H1 (cell line): ENCODE measurements around the gene APLP2. TPM values are rescaled to one million over a fixed set of nuclear protein-coding genes. Genes with fewer than 3 reads are reported as not detected.

ENCODE experiments used
- CTCF ChIA-PET: fragments of 300-600 bp; sonication (Branson Sonifier 250); formaldehyde crosslinking; loops from one replicate; lab custom pipeline; 2021; ENCODE audit not compliant: partially characterized antibody; lab: Charles Lee
- POLR2A ChIA-PET: fragments of 300-600 bp; sonication (Branson Sonifier 250); formaldehyde crosslinking; loops from one replicate; lab custom pipeline; 2021; ENCODE audit warnings: inconsistent platforms; ENCODE audit not compliant: partially characterized antibody; lab: Charles Lee
- DNase-seq, 2 experiments: peaks; one replicate each; pipeline versions ENCODE4 v3.0.0 to v3.0.0-alpha.2; 2010 to 2022; ENCODE audit warnings: low spot score in 2 of 2, low read depth in 1 of 2, mixed read lengths in 1 of 2
- FAIRE-seq: peaks from 2 replicates; lab custom pipeline; 2011; peaks lifted over from hg19 to GRCh38; lab: Jason Lieb, UNC
- H2AFZ ChIP-seq: 2 replicates; pipeline ENCODE4 v1.8.1; 2012; ENCODE audit warnings: low read length, inconsistent platforms
- H2AK5ac ChIP-seq: 2 replicates; pipeline ENCODE4 v1.6.1; 2013; ENCODE audit warnings: low read depth, low read length
- H2BK120ac ChIP-seq: replicated peaks from 2 replicates; pipeline ENCODE3; 2013; ENCODE audit warnings: low read depth, low read length, inconsistent platforms
- H2BK12ac ChIP-seq: 2 replicates; pipeline ENCODE4 v1.6.1; 2013; ENCODE audit warnings: low read depth, low read length
- H2BK15ac ChIP-seq: 2 replicates; pipeline ENCODE4 v1.6.1; 2013; ENCODE audit warnings: low read length
- H2BK20ac ChIP-seq: 2 replicates; pipeline ENCODE4 v1.6.1; 2013; ENCODE audit warnings: low read length
- H2BK5ac ChIP-seq: 2 replicates; pipeline ENCODE4 v1.6.1; 2013; ENCODE audit warnings: low read depth, low read length
- H3K14ac ChIP-seq: 2 replicates; pipeline ENCODE4 v1.6.1; 2013; ENCODE audit warnings: inconsistent platforms; ENCODE audit not compliant: insufficient read length
- H3K18ac ChIP-seq: 2 replicates; pipeline ENCODE4 v1.6.1; 2013; ENCODE audit warnings: low read length; ENCODE audit errors: extremely low read depth
- H3K23ac ChIP-seq: 2 replicates; pipeline ENCODE4 v1.6.1; 2013; ENCODE audit warnings: inconsistent platforms; ENCODE audit not compliant: insufficient read length
- H3K23me2 ChIP-seq: 2 replicates; pipeline ENCODE4 v1.6.1; 2013; ENCODE audit warnings: low read depth, low read length
- H3K27ac ChIP-seq: 2 replicates; pipeline ENCODE4 v1.6.1; 2011; ENCODE audit warnings: low read depth, low read length, inconsistent platforms
- H3K27me3 ChIP-seq, 4 experiments: replicated peaks in 1 of 4; 1 replicate in 1 of 4; 2 replicates in 3 of 4; pipeline versions ENCODE4 v1.6.1 to v1.8.1; 2011 to 2013; ENCODE audit warnings: low read length in 3 of 4, mild to moderate bottlenecking in 3 of 4, inconsistent platforms in 2 of 4, mixed read lengths in 2 of 4, moderate library complexity in 1 of 4; ENCODE audit not compliant: control insufficient read depth in 3 of 4, insufficient read depth in 3 of 4; ENCODE audit errors: extremely low read depth in 1 of 4
- H3K36me3 ChIP-seq, 4 experiments: 2 replicates each; pipeline versions ENCODE4 v1.6.1 to v1.8.1; 2011 to 2013; ENCODE audit warnings: mild to moderate bottlenecking in 4 of 4, low read length in 3 of 4, moderate library complexity in 2 of 4, control low read depth in 1 of 4, inconsistent platforms in 1 of 4; ENCODE audit not compliant: insufficient read depth in 4 of 4, control insufficient read depth in 2 of 4
- H3K4ac ChIP-seq: replicated peaks from 2 replicates; pipeline ENCODE3; 2013; ENCODE audit warnings: low read length, low read depth, mixed read lengths, inconsistent platforms; ENCODE audit not compliant: insufficient read length
- H3K4me1 ChIP-seq, 4 experiments: replicated peaks in 1 of 4; 1 replicate in 1 of 4; 2 replicates in 3 of 4; pipeline versions ENCODE4 v1.6.1 to v1.8.1; 2011 to 2013; ENCODE audit warnings: low read length in 3 of 4, inconsistent platforms in 2 of 4, mixed read lengths in 1 of 4; ENCODE audit not compliant: insufficient read depth in 4 of 4, control insufficient read depth in 3 of 4
- H3K4me2 ChIP-seq, 2 experiments: 2 replicates each; pipeline versions ENCODE4 v1.6.1 to v1.8.1; 2011 to 2013; ENCODE audit warnings: low read depth in 2 of 2, low read length in 2 of 2, control low read depth in 1 of 2, inconsistent platforms in 1 of 2, mild to moderate bottlenecking in 1 of 2; ENCODE audit not compliant: insufficient read depth in 1 of 2
- H3K4me3 ChIP-seq, 4 experiments: fragments of 200-600, 300-600 bp in 1 of 4; sonication (generic), shearing (Covaris generic), sonication (Bioruptor Twin) in 1 of 4; 2 replicates each; pipeline versions ENCODE4 v1.5.1 to v1.8.1; 2011 to 2016; ENCODE audit warnings: low read length in 4 of 4, low read depth in 3 of 4, control low read depth in 2 of 4, inconsistent platforms in 2 of 4, mild to moderate bottlenecking in 2 of 4, mixed read lengths in 1 of 4, moderate library complexity in 1 of 4; ENCODE audit not compliant: insufficient read depth in 2 of 4; ENCODE audit errors: extremely low read depth in 1 of 4
- H3K56ac ChIP-seq: replicated peaks from 2 replicates; pipeline ENCODE3; 2013; ENCODE audit warnings: low read depth, mild to moderate bottlenecking, mixed read lengths, low read length, inconsistent platforms; ENCODE audit not compliant: insufficient read length
- H3K79me1 ChIP-seq: 2 replicates; pipeline ENCODE4 v1.6.1; 2013; ENCODE audit warnings: low read depth, low read length, control low read depth
- H3K79me2 ChIP-seq, 2 experiments: 2 replicates each; pipeline versions ENCODE4 v1.6.1 to v1.8.1; 2012 to 2013; ENCODE audit warnings: low read length in 2 of 2, mild to moderate bottlenecking in 2 of 2, inconsistent platforms in 1 of 2; ENCODE audit not compliant: insufficient read depth in 2 of 2, control insufficient read depth in 1 of 2
- H3K9ac ChIP-seq, 4 experiments: replicated peaks in 1 of 4; 1 replicate in 1 of 4; 2 replicates in 3 of 4; pipeline versions ENCODE4 v1.6.1 to v1.8.1; 2011 to 2013; ENCODE audit warnings: low read depth in 3 of 4, low read length in 3 of 4, control low read depth in 2 of 4, mild to moderate bottlenecking in 2 of 4, moderate library complexity in 2 of 4, inconsistent platforms in 1 of 4; ENCODE audit errors: extremely low read depth in 1 of 4
- H3K9me3 ChIP-seq, 2 experiments: 2 replicates each; pipeline versions ENCODE4 v1.6.1 to v1.8.1; 2012 to 2013; ENCODE audit warnings: mild to moderate bottlenecking in 2 of 2, moderate library complexity in 2 of 2, control low read depth in 1 of 2, inconsistent platforms in 1 of 2, low read depth in 1 of 2, low read length in 1 of 2, mixed read lengths in 1 of 2; ENCODE audit not compliant: insufficient read depth in 2 of 2
- H4K20me1 ChIP-seq, 2 experiments: replicated peaks in 1 of 2; 2 replicates each; pipeline versions ENCODE3 to v1.8.1; 2011 to 2013; ENCODE audit warnings: inconsistent platforms in 2 of 2, low read length in 2 of 2, mild to moderate bottlenecking in 1 of 2; ENCODE audit not compliant: insufficient read depth in 2 of 2, control insufficient read depth in 1 of 2
- H4K5ac ChIP-seq: 2 replicates; pipeline ENCODE4 v1.6.1; 2013; ENCODE audit warnings: low read length, low read depth, mixed read lengths, inconsistent platforms; ENCODE audit not compliant: insufficient read length
- H4K8ac ChIP-seq: 2 replicates; pipeline ENCODE4 v1.8.0; 2013; ENCODE audit warnings: mild to moderate bottlenecking, moderate library complexity, low read length, inconsistent platforms; ENCODE audit not compliant: insufficient read depth; ENCODE audit errors: extremely low read depth
- H4K91ac ChIP-seq: replicated peaks from 2 replicates; pipeline ENCODE3; 2013; ENCODE audit warnings: low read length, mixed read lengths, inconsistent platforms; ENCODE audit not compliant: insufficient read length
- MAFK ChIP-seq: IDR thresholded peaks from 2 replicates; pipeline ENCODE4 v1.6.1; 2012; ENCODE audit warnings: low read depth, mild to moderate bottlenecking, improper control_type of control experiment, low read length
- WGBS, 2 experiments: shearing (Covaris generic) in 1 of 2; methylation state at CpG; one replicate each; pipeline versions ENCODE4 v1.1.6 to v1.1.7; 2013 to 2015; ENCODE audit warnings: low lambda C conversion rate in 2 of 2, mixed read lengths in 2 of 2, inconsistent platforms in 1 of 2, low coverage in 1 of 2, missing lambda C conversion rate in 1 of 2; ENCODE audit not compliant: insufficient replicate concordance in 2 of 2, insufficient coverage in 1 of 2, insufficient read length in 1 of 2; ENCODE audit errors: extremely low coverage in 1 of 2, missing lambda C conversion rate in 1 of 2; 5-methylcytosine and 5-hydroxymethylcytosine counted together
- polyA plus RNA-seq, 7 experiments: library from polyadenylated mRNA; depleted of rRNA in 3 of 7; stranded (reverse) in 5 of 7; unstranded in 2 of 7; fragments of >200 nt in 5 of 7; fragments of 200-250 nt in 2 of 7; gene quantifications; 1 replicate in 5 of 7; 2 replicates in 1 of 7; 4 replicates in 1 of 7; pipeline versions ENCODE4 v1.2.1 to v1.2.3, GENCODE V29; 2011 to 2013; ENCODE audit warnings: missing spikeins in 2 of 7, mixed read lengths in 2 of 7
- total RNA-seq: library from RNA; stranded (reverse); fragmentation: NEBNext Ultra II Directional; extraction: Animal tissue kit (Norgen Biotek cat#: 25700); gene quantifications from 2 replicates; pipeline ENCODE4 v1.2.1, GENCODE V29; 2021

Gene APLP2
- total and polyA plus RNA-seq, 2 of the 8 experiments (the other 6 are each of a cell fraction or from before 2014, with no cell fraction given) = 222 to 315 TPM

- DNase-seq (no peak), FAIRE-seq (no peak)
- no peak overlapping the region for H4K91ac ChIP-seq
- no peak overlapping the region for H2BK15ac ChIP-seq
- no peak overlapping the region for H2BK120ac ChIP-seq
- ChIA-PET CTCF (interaction anchor here (0.9 to 10.2 kb wide), 2 partner anchors 20 to 37 kb away, joined by 3 to 92 read pairs; no protein-coding TSS in a partner anchor), POLR2A (interaction anchor here (1.0 to 1.3 kb wide), 4 partner anchors 32 to 164 kb away, joined by 3 to 4 read pairs (median 4); partner anchors contain the start of gene PRDM10)
- no peak overlapping the region for H2AFZ ChIP-seq
- H3K36me3 ChIP-seq = peaks cover 9 to 29% (median 21%) of the 10 kb centered on the region in 4 experiments; a peak in 7 of 8 replicates
- no peak overlapping the region for H3K56ac ChIP-seq
- H3K4ac ChIP-seq = no peak overlapping the region
- no peaks in the 10 kb centered on the region for H3K23me2 ChIP-seq
- H4K5ac ChIP-seq = no peak overlapping the region
- no peak overlapping the region for H2BK20ac ChIP-seq
- WGBS, 2 experiments = 92% methylated on average over 5 of the region's 5 CpGs; no CpG with 5 or more reads in 1 of the 2 experiments
- no peak overlapping the region; the same call in 1 of the 2 replicates for H2AK5ac ChIP-seq
- no peak overlapping the region for H4K8ac ChIP-seq
- peaks cover 0 to 42% of the 10 kb centered on the region in 2 experiments; a peak in 2 of 4 replicates for H3K79me2 ChIP-seq
- H4K20me1 ChIP-seq = peaks cover 4 to 8% of the 10 kb centered on the region in 2 experiments
- H3K9me3 ChIP-seq = no peaks in the 10 kb centered on the region
- no peak overlapping the region; the same call in 1 of the 2 replicates for H3K27ac ChIP-seq
- H3K79me1 ChIP-seq = peaks cover 5% of the 10 kb centered on the region; the same call in 1 of the 2 replicates
- no peak overlapping the region for H3K4me3 ChIP-seq
- H3K4me1 ChIP-seq = peaks cover 0 to 6% (median 2%) of the 10 kb centered on the region in 4 experiments; a peak in 3 of 7 replicates
- no peaks in the 10 kb centered on the region for H3K27me3 ChIP-seq
- no peak overlapping the region for H3K9ac ChIP-seq
- no peak overlapping the region for H3K23ac ChIP-seq
- H2BK5ac ChIP-seq = no peak overlapping the region
- no peak overlapping the region for H3K18ac ChIP-seq
- H3K14ac ChIP-seq = no peak overlapping the region
- no peak overlapping the region for H2BK12ac ChIP-seq
- H3K4me2 ChIP-seq = no peak overlapping the region
- TF ChIP-seq MAFK = no peak
These were observed 44.6 kb downstream of the APLP2 start for GRCh38 chr11:130114281-130114680.
